Prostate gland (tissue), 2 donors: ENCODE results near the gene TOPAZ1. TPM values are rescaled to one million over a fixed set of nuclear protein-coding genes. Genes with fewer than 3 reads are reported as not detected.

ENCODE experiments used
- DNase-seq: peaks from one replicate; pipeline ENCODE4 v3.0.0-alpha.2; 2019; ENCODE audit warnings: low spot score
- H3K27ac ChIP-seq, 2 donors: fragments of 200-600 bp; sonication (generic); 2 replicates each; pipeline ENCODE4 v1.5.1; 2017 to 2019
- H3K27me3 ChIP-seq: fragments of 200-600 bp; sonication (generic); replicated peaks from 2 replicates; pipeline ENCODE4 v1.5.1; 2019; ENCODE audit not compliant: insufficient read depth
- H3K36me3 ChIP-seq, 2 donors: fragments of 200-600 bp; sonication (generic); 1 replicate in 1 of 2; 2 replicates in 1 of 2; pipeline versions ENCODE4 v1.5.1 to v1.8.1; 2017 to 2019
- H3K4me1 ChIP-seq: fragments of 200-600 bp; sonication (generic); replicated peaks from 2 replicates; pipeline ENCODE4 v1.5.1; 2019
- H3K4me3 ChIP-seq, 2 donors: fragments of 200-600 bp; sonication (generic); 2 replicates each; pipeline ENCODE4 v1.5.1; 2017 to 2019
- H3K9me3 ChIP-seq: fragments of 200-600 bp; sonication (generic); 2 replicates; pipeline ENCODE4 v1.5.1; 2017
- CTCF ChIP-seq, 4 experiments: fragments of 200-600 bp in 2 of 4; fragments of 450-650 bp in 2 of 4; sonication (generic) in 2 of 4; IDR thresholded peaks; 1 replicate in 3 of 4; 2 replicates in 1 of 4; pipeline ENCODE4 v1.5.1; 2016 to 2019; ENCODE audit warnings: antibody characterized with exemption in 4 of 4, mild to moderate bottlenecking in 2 of 4, moderate library complexity in 2 of 4
- POLR2A ChIP-seq: fragments of 450-650 bp; IDR thresholded peaks from one replicate; pipeline ENCODE4 v1.6.1; 2016; ENCODE audit warnings: antibody characterized with exemption, mild to moderate bottlenecking
- POLR2AphosphoS5 ChIP-seq: sonication (generic); formaldehyde crosslinking; IDR thresholded peaks from one replicate; pipeline ENCODE4 v1.6.1; 2017; ENCODE audit warnings: antibody characterized with exemption
- WGBS: methylation state at CpG from one replicate; pipeline ENCODE4 v1.1.5; 2018; 5-methylcytosine and 5-hydroxymethylcytosine counted together
- intact Hi-C: fragments of 100-400 bp; cut with DNase I; formaldehyde crosslinking; loops from one replicate; pipeline ENCODE4 v1.14.2; 2022
- total RNA-seq, 2 donors: library from RNA; depleted of rRNA; stranded (reverse); fragments of >200 nt; gene quantifications; one replicate each; pipeline ENCODE4 v1.1.0, GENCODE V29; 2016

TOPAZ1 gene
- total RNA-seq, 2 donors from 2014 or later = 3.4 TPM; not detected in 1

GRCh38 chr3:44277925-44278324, 36.2 kb downstream of the TOPAZ1 start:
- Histone ChIP-seq H3K4me3 (no peak overlapping the region), H3K27me3 (no peaks in the 10 kb centered on the region), H3K9me3 (no peaks in the 10 kb centered on the region), H3K36me3 (no peaks in the 10 kb centered on the region), H3K4me1 (no peaks in the 10 kb centered on the region), H3K27ac (no peak overlapping the region)
- intact Hi-C loops = no loop called here
- 86% methylated on average over 1 of the region's 1 CpG for WGBS
- no peak for TF ChIP-seq CTCF (IDR thresholded peaks at IDR 0.05)
- no peak for TF ChIP-seq POLR2AphosphoS5
- TF ChIP-seq POLR2A = no peak
- DNase-seq = no peak

- Histone ChIP-seq H3K4me3 (no peak overlapping the region), H3K27me3 (no peaks in the 10 kb centered on the region), H3K9me3 (no peaks in the 10 kb centered on the region), H3K27ac (no peak overlapping the region), H3K36me3 (no peaks in the 10 kb centered on the region), H3K4me1 (no peaks in the 10 kb centered on the region)
- TF ChIP-seq POLR2A (no peak), CTCF (IDR thresholded peaks at IDR 0.05) (no peak), POLR2AphosphoS5 (no peak)
- intact Hi-C loops = no loop called here
- no peak for DNase-seq
- WGBS = 90% methylated on average over 3 of the region's 3 CpGs
Measured at GRCh38 chr3:44280077-44280476, 38.4 kb downstream of the TOPAZ1 start.

GRCh38 chr3:44280631-44281030, 38.9 kb downstream of the TOPAZ1 start:
- no peak overlapping the region for H3K4me3 ChIP-seq
- intact Hi-C loops = no loop called here
- DNase-seq = no peak
- no peaks in the 10 kb centered on the region for H3K27me3 ChIP-seq
- H3K27ac ChIP-seq = no peak overlapping the region
- no peaks in the 10 kb centered on the region for H3K4me1 ChIP-seq
- WGBS = 88% methylated on average over 2 of the region's 2 CpGs
- no peaks in the 10 kb centered on the region for H3K9me3 ChIP-seq
- no peak for TF ChIP-seq POLR2AphosphoS5
- TF ChIP-seq CTCF (IDR thresholded peaks at IDR 0.05) = no peak
- no peak for TF ChIP-seq POLR2A
- no peaks in the 10 kb centered on the region for H3K36me3 ChIP-seq

- H3K9me3 ChIP-seq = no peaks in the 10 kb centered on the region
- intact Hi-C loops = no loop called here
- no peaks in the 10 kb centered on the region for H3K36me3 ChIP-seq
- no peak overlapping the region for H3K4me3 ChIP-seq
- TF ChIP-seq CTCF (IDR thresholded peaks at IDR 0.05) = no peak
- no peak for TF ChIP-seq POLR2AphosphoS5
- TF ChIP-seq POLR2A = no peak
- H3K27me3 ChIP-seq = no peaks in the 10 kb centered on the region
- 79% methylated on average over 2 of the region's 2 CpGs for whole genome bisulfite sequencing
- DNase-seq = no peak
- H3K4me1 ChIP-seq = no peaks in the 10 kb centered on the region
- H3K27ac ChIP-seq = no peak overlapping the region
Measured at GRCh38 chr3:44284949-44285348, 43.3 kb downstream of the TOPAZ1 start.

- intact Hi-C loops = no loop called here
- H3K27ac ChIP-seq = no peak overlapping the region
- H3K27me3 ChIP-seq = no peaks in the 10 kb centered on the region
- H3K36me3 ChIP-seq = no peaks in the 10 kb centered on the region
- H3K4me1 ChIP-seq = no peaks in the 10 kb centered on the region
- TF ChIP-seq POLR2AphosphoS5 (no peak), POLR2A (no peak), CTCF (IDR thresholded peaks at IDR 0.05) (no peak)
- WGBS = 72% methylated on average over 3 of the region's 3 CpGs
- no peak for DNase-seq
- no peak overlapping the region for H3K4me3 ChIP-seq
- H3K9me3 ChIP-seq = no peaks in the 10 kb centered on the region
Measured at GRCh38 chr3:44289882-44290462, 48.3 kb downstream of the TOPAZ1 start.
